Body of pancreas (tissue), 4 donors: ENCODE results near the gene PGC.

ENCODE experiments used
- CTCF ChIP-seq, 7 experiments: fragments of 450-650 bp in 4 of 7; fragments of 200-600 bp in 3 of 7; sonication (generic) in 3 of 7; IDR thresholded peaks; one replicate each; pipeline ENCODE4 v1.5.1; 2016 to 2019; ENCODE audit warnings: antibody characterized with exemption in 7 of 7
- POLR2A ChIP-seq, 3 donors: fragments of 450-650 bp; IDR thresholded peaks; one replicate each; pipeline ENCODE4 v1.6.1; 2016; ENCODE audit warnings: antibody characterized with exemption in 3 of 3, mild to moderate bottlenecking in 2 of 3

GRCh38 chr6:41720262-41720620 lies 27.0 kb downstream of the PGC start:
- TF ChIP-seq CTCF (IDR thresholded peaks at IDR 0.05) (no peak), POLR2A (IDR thresholded peaks at IDR 0.05) (no peak)
